ENCODE measurements around the gene BCORL1.

BCORL1 gene

DNA sequence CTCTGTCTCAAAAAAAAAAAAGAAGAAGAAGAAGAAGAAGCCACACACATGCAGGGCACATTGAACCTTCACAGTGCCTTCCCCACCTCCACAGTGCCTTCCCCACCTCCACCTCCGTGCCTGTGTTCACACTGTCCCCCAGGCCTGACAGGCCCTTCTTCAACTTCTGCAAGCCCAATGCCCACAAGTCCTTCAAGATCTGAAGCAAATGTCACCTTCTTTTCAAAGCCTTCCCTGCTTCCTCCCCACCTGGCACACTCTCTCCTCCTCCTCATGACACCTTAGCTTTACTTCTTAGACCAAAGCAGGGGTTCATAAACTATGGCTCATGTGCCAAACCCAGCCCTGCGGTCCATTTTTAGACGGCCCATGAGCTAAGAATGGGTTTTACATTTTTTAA lies 107.9 kb downstream of the BCORL1 start:
- no peaks in the 10 kb centered on the region for H3K36me3 ChIP-seq (replicated peaks; ENCODE audit: insufficient read depth, low read length)
- no peaks in the 10 kb centered on the region for H3K27me3 ChIP-seq (replicated peaks; ENCODE audit: insufficient read depth, low read length)
- H3F3A ChIP-seq (ENCODE audit: insufficient read depth, low read length): no peaks in the 10 kb centered on the region
- no peak for TF ChIP-seq EZH2phosphoT487 (IDR thresholded peaks at IDR 0.05; ENCODE audit: low read length)
- no peak for TF ChIP-seq EZH2 (optimal IDR thresholded peaks at IDR 0.05; ENCODE audit: low read depth, low read length)
- TF ChIP-seq, protein P1, sequence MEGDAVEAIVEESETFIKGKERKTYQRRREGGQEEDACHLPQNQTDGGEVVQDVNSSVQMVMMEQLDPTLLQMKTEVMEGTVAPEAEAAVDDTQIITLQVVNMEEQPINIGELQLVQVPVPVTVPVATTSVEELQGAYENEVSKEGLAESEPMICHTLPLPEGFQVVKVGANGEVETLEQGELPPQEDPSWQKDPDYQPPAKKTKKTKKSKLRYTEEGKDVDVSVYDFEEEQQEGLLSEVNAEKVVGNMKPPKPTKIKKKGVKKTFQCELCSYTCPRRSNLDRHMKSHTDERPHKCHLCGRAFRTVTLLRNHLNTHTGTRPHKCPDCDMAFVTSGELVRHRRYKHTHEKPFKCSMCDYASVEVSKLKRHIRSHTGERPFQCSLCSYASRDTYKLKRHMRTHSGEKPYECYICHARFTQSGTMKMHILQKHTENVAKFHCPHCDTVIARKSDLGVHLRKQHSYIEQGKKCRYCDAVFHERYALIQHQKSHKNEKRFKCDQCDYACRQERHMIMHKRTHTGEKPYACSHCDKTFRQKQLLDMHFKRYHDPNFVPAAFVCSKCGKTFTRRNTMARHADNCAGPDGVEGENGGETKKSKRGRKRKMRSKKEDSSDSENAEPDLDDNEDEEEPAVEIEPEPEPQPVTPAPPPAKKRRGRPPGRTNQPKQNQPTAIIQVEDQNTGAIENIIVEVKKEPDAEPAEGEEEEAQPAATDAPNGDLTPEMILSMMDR (IDR thresholded peaks at IDR 0.05; ENCODE audit: low read length): no peak
- H3K9ac ChIP-seq (ENCODE audit: low read length): no peak overlapping the region
- H3K9me3 ChIP-seq (replicated peaks; ENCODE audit: insufficient read depth, low read length): no peaks in the 10 kb centered on the region
- H3K4me2 ChIP-seq (ENCODE audit: low read depth, low read length): no peak overlapping the region
- DNase-seq: no peak
- H3K79me2 ChIP-seq (ENCODE audit: low read length): no peaks in the 10 kb centered on the region
- no peaks in the 10 kb centered on the region for H4K20me1 ChIP-seq (ENCODE audit: insufficient read depth, low read length)
- H2AFZ ChIP-seq (ENCODE audit: low read length): no peak overlapping the region
- peaks cover 26% of the 10 kb centered on the region for H3K4me1 ChIP-seq (ENCODE audit: low read length)
- no peaks in the 10 kb centered on the region for H3K9me2 ChIP-seq (replicated peaks; ENCODE audit: insufficient read depth, low read length)
- H3K27ac ChIP-seq (ENCODE audit: low read length): no peak overlapping the region
- H3K4me3 ChIP-seq (ENCODE audit: low read length): no peak overlapping the region

DNA sequence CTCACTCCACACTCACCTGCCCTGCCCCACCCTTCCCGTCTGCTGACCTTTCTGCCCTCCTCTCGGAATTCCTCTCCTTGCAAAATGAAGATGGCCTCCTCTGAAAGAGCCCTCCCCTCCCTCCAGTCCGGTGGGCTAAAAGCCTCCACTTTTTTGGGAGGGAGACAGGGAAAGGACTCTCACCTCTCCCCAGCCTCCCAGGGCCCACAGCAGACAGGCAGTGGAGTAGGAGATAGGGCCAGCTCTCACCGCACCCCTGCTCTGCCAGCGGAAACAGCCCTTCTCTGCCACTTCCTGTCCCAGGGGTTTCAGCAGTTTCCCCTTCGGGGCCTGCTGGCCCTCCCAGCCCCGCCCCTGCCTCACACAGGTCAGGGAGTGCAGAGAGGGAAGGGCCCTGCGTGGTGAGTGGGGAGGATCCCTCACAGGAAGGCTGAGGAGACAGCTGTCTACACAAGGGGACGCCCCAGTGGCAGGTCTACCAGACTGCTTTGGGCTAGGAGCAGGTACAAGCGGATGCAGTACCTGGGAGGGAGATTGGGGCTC lies 109.6 kb downstream of the BCORL1 start:
- Histone ChIP-seq H2AFZ (ENCODE audit: low read length) (peak overlapping the region; percentile 33; the same call in 1 of the 2 replicates), H3K9me3 (replicated peaks; ENCODE audit: insufficient read depth, low read length) (no peaks in the 10 kb centered on the region), H4K20me1 (ENCODE audit: insufficient read depth, low read length) (no peaks in the 10 kb centered on the region), H3K27me3 (replicated peaks; ENCODE audit: insufficient read depth, low read length) (no peaks in the 10 kb centered on the region), H3K4me3 (ENCODE audit: low read length) (peak overlapping the region; percentile 50), H3K9ac (ENCODE audit: low read length) (peak overlapping the region; percentile 20; the same call in 1 of the 2 replicates), H3K4me2 (ENCODE audit: low read depth, low read length) (peak overlapping the region; percentile 66), H3F3A (ENCODE audit: insufficient read depth, low read length) (no peaks in the 10 kb centered on the region), H3K9me2 (replicated peaks; ENCODE audit: insufficient read depth, low read length) (no peaks in the 10 kb centered on the region), H3K27ac (ENCODE audit: low read length) (peak overlapping the region; percentile 52; the same call in 1 of the 2 replicates), H3K4me1 (ENCODE audit: low read length) (peaks cover 13% of the 10 kb centered on the region), H3K79me2 (ENCODE audit: low read length) (no peaks in the 10 kb centered on the region), H3K36me3 (replicated peaks; ENCODE audit: insufficient read depth, low read length) (no peaks in the 10 kb centered on the region)
- TF ChIP-seq EZH2 (optimal IDR thresholded peaks at IDR 0.05; ENCODE audit: low read depth, low read length) (no peak), EZH2phosphoT487 (IDR thresholded peaks at IDR 0.05; ENCODE audit: low read length) (no peak)
- TF ChIP-seq, protein P1 (IDR thresholded peaks at IDR 0.05; ENCODE audit: low read length): peak; percentile 30
- DNase-seq: peak; percentile 93

DNA sequence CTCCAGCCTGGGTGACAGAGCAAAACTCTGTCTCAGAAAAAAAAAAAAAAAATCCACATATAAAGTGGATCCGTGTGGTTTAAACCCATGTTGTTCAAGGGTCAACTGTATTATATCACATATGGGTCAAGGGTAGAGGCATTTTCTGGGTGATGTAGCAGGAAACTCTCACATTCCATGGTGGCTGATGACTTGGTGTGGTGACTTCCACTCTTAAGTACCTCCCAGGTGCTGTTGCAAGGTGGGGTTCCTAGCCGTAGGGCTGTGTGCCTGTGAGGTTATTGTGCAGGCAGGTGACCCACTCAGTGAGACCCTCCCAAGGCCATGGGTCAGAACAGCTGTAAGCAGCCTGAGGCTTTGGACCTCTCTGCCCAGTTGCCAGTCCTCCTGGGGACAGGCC lies 110.8 kb downstream of the BCORL1 start:
- no peak overlapping the region for H3K27ac ChIP-seq (ENCODE audit: low read length)
- DNase-seq: no peak
- H4K20me1 ChIP-seq (ENCODE audit: insufficient read depth, low read length): no peaks in the 10 kb centered on the region
- no peak overlapping the region for H3K4me2 ChIP-seq (ENCODE audit: low read depth, low read length)
- no peaks in the 10 kb centered on the region for H3F3A ChIP-seq (ENCODE audit: insufficient read depth, low read length)
- H3K79me2 ChIP-seq (ENCODE audit: low read length): no peaks in the 10 kb centered on the region; the same call in 1 of the 2 replicates
- H3K4me1 ChIP-seq (ENCODE audit: low read length): peaks cover 13% of the 10 kb centered on the region
- H3K27me3 ChIP-seq (replicated peaks; ENCODE audit: insufficient read depth, low read length): no peaks in the 10 kb centered on the region
- H3K9ac ChIP-seq (ENCODE audit: low read length): no peak overlapping the region
- H2AFZ ChIP-seq (ENCODE audit: low read length): no peak overlapping the region
- H3K9me2 ChIP-seq (replicated peaks; ENCODE audit: insufficient read depth, low read length): no peaks in the 10 kb centered on the region
- no peaks in the 10 kb centered on the region for H3K36me3 ChIP-seq (replicated peaks; ENCODE audit: insufficient read depth, low read length)
- H3K9me3 ChIP-seq (replicated peaks; ENCODE audit: insufficient read depth, low read length): no peaks in the 10 kb centered on the region
- TF ChIP-seq, protein P1 (IDR thresholded peaks at IDR 0.05; ENCODE audit: low read length): no peak
- TF ChIP-seq EZH2 (optimal IDR thresholded peaks at IDR 0.05; ENCODE audit: low read depth, low read length) (no peak), EZH2phosphoT487 (IDR thresholded peaks at IDR 0.05; ENCODE audit: low read length) (no peak)
- no peak overlapping the region for H3K4me3 ChIP-seq (ENCODE audit: low read length)

Data from MM.1S (cell line).